Measurements from ENCODE around the gene SLC35C1. TPM values are rescaled to one million over a fixed set of nuclear protein-coding genes. Genes with fewer than 3 reads are reported as not detected.

The SLC35C1 gene
- total and polyA plus RNA-seq, 2 donors from 2014 or later: 5.7 to 20.6 TPM

DNA sequence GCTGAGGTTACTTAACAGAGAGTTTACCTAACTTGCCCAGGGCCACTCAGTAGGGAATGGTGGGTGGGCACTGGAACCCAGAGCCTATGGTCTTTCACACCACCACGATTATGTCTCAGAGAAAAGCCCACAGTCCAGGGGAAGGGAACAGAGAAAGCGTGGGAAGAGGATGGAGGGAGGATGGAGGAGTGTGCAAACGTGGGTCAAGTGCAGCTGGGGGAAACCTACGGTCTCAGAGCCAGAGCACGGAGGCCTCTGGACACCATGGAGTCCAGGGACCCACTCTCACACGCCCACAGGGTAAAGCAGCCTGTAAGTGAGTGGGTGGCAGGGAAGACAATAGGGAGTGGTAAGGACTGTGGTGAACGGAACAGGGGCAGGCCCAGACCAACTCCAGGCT lies 47.3 kb upstream of the SLC35C1 start:
- H3K9me3 ChIP-seq (ENCODE audit: control insufficient read depth in 2 of 3, insufficient read depth in 1 of 3, low read length in 3 of 3): no peaks in the 10 kb centered on the region
- no peaks in the 10 kb centered on the region for H3K36me3 ChIP-seq (ENCODE audit: control insufficient read depth in 2 of 3, insufficient read depth in 3 of 3, low read length in 3 of 3)
- H3K4me1 ChIP-seq (ENCODE audit: control insufficient read depth in 2 of 3, insufficient read depth in 2 of 3, low read depth in 1 of 3, low read length in 3 of 3): no peaks in the 10 kb centered on the region
- DNase-seq (no peak), FAIRE-seq (no peak)
- intact Hi-C loops (cut with DNase I): no loop called here
- H3K4me3 ChIP-seq (ENCODE audit: low read length in 3 of 3): no peak overlapping the region
- TF ChIP-seq, protein P1, sequence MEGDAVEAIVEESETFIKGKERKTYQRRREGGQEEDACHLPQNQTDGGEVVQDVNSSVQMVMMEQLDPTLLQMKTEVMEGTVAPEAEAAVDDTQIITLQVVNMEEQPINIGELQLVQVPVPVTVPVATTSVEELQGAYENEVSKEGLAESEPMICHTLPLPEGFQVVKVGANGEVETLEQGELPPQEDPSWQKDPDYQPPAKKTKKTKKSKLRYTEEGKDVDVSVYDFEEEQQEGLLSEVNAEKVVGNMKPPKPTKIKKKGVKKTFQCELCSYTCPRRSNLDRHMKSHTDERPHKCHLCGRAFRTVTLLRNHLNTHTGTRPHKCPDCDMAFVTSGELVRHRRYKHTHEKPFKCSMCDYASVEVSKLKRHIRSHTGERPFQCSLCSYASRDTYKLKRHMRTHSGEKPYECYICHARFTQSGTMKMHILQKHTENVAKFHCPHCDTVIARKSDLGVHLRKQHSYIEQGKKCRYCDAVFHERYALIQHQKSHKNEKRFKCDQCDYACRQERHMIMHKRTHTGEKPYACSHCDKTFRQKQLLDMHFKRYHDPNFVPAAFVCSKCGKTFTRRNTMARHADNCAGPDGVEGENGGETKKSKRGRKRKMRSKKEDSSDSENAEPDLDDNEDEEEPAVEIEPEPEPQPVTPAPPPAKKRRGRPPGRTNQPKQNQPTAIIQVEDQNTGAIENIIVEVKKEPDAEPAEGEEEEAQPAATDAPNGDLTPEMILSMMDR (IDR thresholded peaks at IDR 0.05; ENCODE audit: borderline replicate concordance, extremely low read depth, insufficient read depth): no peak
- no peaks in the 10 kb centered on the region for H3K27me3 ChIP-seq (ENCODE audit: control insufficient read depth, insufficient read depth, low read length)
- no peak overlapping the region for H3K9ac ChIP-seq (ENCODE audit: low read length in 3 of 3)
- H3K27ac ChIP-seq (ENCODE audit: low read depth in 2 of 2, low read length in 2 of 2): no peak overlapping the region

DNA sequence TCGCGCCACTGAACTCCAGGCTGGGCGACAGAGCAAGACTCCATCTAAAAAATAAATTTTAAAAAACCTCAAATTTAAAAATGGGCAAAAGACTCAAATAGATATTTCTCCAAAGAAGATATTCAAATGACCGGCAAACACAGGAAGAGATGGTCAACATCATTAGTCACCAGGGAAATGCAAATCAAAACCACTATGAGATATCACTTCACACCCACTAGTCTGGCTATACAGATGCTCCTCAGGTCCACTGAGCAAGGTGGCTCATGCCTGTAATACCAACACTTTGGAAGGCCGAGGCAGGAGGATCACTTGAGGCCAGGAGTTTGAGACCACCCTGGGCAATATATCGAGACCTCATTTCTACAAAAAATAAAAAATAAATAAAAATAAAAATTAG lies 43.3 kb upstream of the SLC35C1 start:
- intact Hi-C loops (cut with DNase I): no loop called here
- FAIRE-seq (no peak), DNase-seq (no peak)

DNA sequence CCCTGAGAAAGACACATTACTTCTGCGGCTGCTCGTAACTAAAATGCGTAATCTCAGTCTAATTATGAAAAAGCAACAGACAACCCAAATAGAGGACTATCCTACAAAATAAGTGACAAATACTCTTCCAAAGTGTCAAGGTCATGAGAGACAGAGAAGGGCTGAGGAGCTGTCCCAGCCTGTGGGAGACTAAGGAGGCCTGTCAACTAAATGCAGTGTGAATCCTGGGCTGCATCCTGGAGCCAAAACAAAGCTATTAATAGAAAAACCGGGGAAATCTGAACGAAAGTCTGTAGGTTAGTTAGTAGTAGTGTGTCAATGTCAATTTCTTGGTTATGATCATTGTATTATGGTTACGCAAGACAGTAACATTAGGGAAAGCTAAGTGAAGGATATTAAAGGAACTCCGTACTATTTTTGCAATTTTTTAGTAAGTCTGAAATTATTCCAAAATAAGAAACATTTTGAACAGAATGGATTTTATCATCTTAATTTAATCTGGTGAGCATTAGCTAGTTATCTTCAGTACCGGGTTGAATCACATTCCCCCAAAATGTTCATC lies 39.8 kb upstream of the SLC35C1 start:
- intact Hi-C loops (cut with DNase I): no loop called here
- no peak overlapping the region for H3K4me3 ChIP-seq (ENCODE audit: low read length in 3 of 3)
- no peaks in the 10 kb centered on the region for H3K27me3 ChIP-seq (ENCODE audit: control insufficient read depth, insufficient read depth, low read length)
- TF ChIP-seq, protein P1 (IDR thresholded peaks at IDR 0.05; ENCODE audit: borderline replicate concordance, extremely low read depth, insufficient read depth): no peak
- DNase-seq (no peak), FAIRE-seq (no peak)
- no peaks in the 10 kb centered on the region for H3K9me3 ChIP-seq (ENCODE audit: control insufficient read depth in 2 of 3, insufficient read depth in 1 of 3, low read length in 3 of 3)
- no peaks in the 10 kb centered on the region for H3K4me1 ChIP-seq (ENCODE audit: control insufficient read depth in 2 of 3, insufficient read depth in 2 of 3, low read depth in 1 of 3, low read length in 3 of 3)
- H3K9ac ChIP-seq (ENCODE audit: low read length in 3 of 3): no peak overlapping the region
- no peaks in the 10 kb centered on the region for H3K36me3 ChIP-seq (ENCODE audit: control insufficient read depth in 2 of 3, insufficient read depth in 3 of 3, low read length in 3 of 3)
- H3K27ac ChIP-seq (ENCODE audit: low read depth in 2 of 2, low read length in 2 of 2): no peak overlapping the region

More for the DNA sequence above, 43.3 kb upstream of the SLC35C1 start:
- Histone ChIP-seq H3K9ac (ENCODE audit: low read length in 3 of 3) (no peak overlapping the region), H3K36me3 (ENCODE audit: control insufficient read depth in 2 of 3, insufficient read depth in 3 of 3, low read length in 3 of 3) (no peaks in the 10 kb centered on the region), H3K27me3 (ENCODE audit: control insufficient read depth, insufficient read depth, low read length) (no peaks in the 10 kb centered on the region), H3K4me1 (ENCODE audit: control insufficient read depth in 2 of 3, insufficient read depth in 2 of 3, low read depth in 1 of 3, low read length in 3 of 3) (no peaks in the 10 kb centered on the region), H3K27ac (ENCODE audit: low read depth in 2 of 2, low read length in 2 of 2) (no peak overlapping the region), H3K4me3 (ENCODE audit: low read length in 3 of 3) (no peak overlapping the region), H3K9me3 (ENCODE audit: control insufficient read depth in 2 of 3, insufficient read depth in 1 of 3, low read length in 3 of 3) (no peaks in the 10 kb centered on the region)
- TF ChIP-seq, protein P1 (IDR thresholded peaks at IDR 0.05; ENCODE audit: borderline replicate concordance, extremely low read depth, insufficient read depth): no peak

DNA sequence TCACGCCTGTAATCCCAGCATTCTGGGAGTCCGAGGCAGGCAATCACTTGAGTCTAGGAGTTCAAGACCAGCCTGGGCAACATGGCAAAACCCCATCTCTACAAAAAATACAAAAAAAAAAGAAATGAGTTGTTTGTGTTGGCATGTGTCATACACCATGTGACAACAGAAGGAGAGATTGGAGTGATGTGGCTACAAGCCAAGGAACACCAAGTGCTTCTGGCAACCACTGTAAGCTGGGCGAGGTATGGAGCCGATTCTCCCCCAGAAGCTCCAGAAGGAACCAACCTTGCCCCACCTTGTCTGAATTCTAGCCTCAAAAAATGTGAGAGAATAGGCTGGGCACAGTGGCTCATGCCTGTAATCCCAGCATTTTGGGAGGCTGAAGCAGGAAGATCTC lies 39.1 kb upstream of the SLC35C1 start:
- no peak for DNase-seq
- H3K4me3 ChIP-seq (ENCODE audit: low read length in 3 of 3): no peak overlapping the region
- FAIRE-seq: no peak
- H3K36me3 ChIP-seq (ENCODE audit: control insufficient read depth in 2 of 3, insufficient read depth in 3 of 3, low read length in 3 of 3): no peaks in the 10 kb centered on the region
- H3K9me3 ChIP-seq (ENCODE audit: control insufficient read depth in 2 of 3, insufficient read depth in 1 of 3, low read length in 3 of 3): no peaks in the 10 kb centered on the region
- no peak overlapping the region for H3K27ac ChIP-seq (ENCODE audit: low read depth in 2 of 2, low read length in 2 of 2)
- no peaks in the 10 kb centered on the region for H3K27me3 ChIP-seq (ENCODE audit: control insufficient read depth, insufficient read depth, low read length)
- H3K4me1 ChIP-seq (ENCODE audit: control insufficient read depth in 2 of 3, insufficient read depth in 2 of 3, low read depth in 1 of 3, low read length in 3 of 3): no peaks in the 10 kb centered on the region
- TF ChIP-seq, protein P1 (IDR thresholded peaks at IDR 0.05; ENCODE audit: borderline replicate concordance, extremely low read depth, insufficient read depth): no peak
- no peak overlapping the region for H3K9ac ChIP-seq (ENCODE audit: low read length in 3 of 3)
- intact Hi-C loops (cut with DNase I): no loop called here
